Measurements from ENCODE around the gene CNTNAP2. TPM values are rescaled to one million over a fixed set of nuclear protein-coding genes. Genes with fewer than 3 reads are reported as not detected.

The CNTNAP2 gene
- total RNA-seq, 1 experiment from 2014 or later = 64.5 TPM

GRCh38 chr7:146865696-146866095, 749.1 kb downstream of the CNTNAP2 start:
- H4K91ac ChIP-seq (ENCODE audit: insufficient read length, low read depth, low read length) = no peak overlapping the region
- no CpG with 5 or more reads among the region's 2 CpGs for WGBS (ENCODE audit: extremely low coverage, insufficient read length, low lambda C conversion rate)
- no peak overlapping the region for H2BK120ac ChIP-seq (ENCODE audit: low read depth, low read length, poor library complexity, severe bottlenecking)
- H3K79me2 ChIP-seq (ENCODE audit: insufficient read depth, low read length) = no peaks in the 10 kb centered on the region
- H3K4ac ChIP-seq (ENCODE audit: low read depth, low read length) = no peak overlapping the region
- no peaks in the 10 kb centered on the region for H3K23me2 ChIP-seq (ENCODE audit: insufficient read length, low read depth, low read length, poor library complexity, severe bottlenecking)
- Mint-ChIP-seq H3K4me3 (no peak overlapping the region), H3K27ac (no peak overlapping the region; a peak in 1 of 7 replicates), H3K4me1 (peaks cover 0 to 11% of the 10 kb centered on the region in 2 experiments; a peak in 2 of 4 replicates), H3K9me3 (no peaks in the 10 kb centered on the region), H3K27me3 (ENCODE audit: low read depth) (no peaks in the 10 kb centered on the region), H3K36me3 (ENCODE audit: insufficient read depth in 1 of 3, low read depth in 3 of 3) (no peaks in the 10 kb centered on the region)
- H3K14ac ChIP-seq (ENCODE audit: insufficient read depth, low read length) = no peak overlapping the region
- H3K23ac ChIP-seq (ENCODE audit: insufficient read length, low read depth, low read length) = no peak overlapping the region
- H3K9me3 ChIP-seq (ENCODE audit: control insufficient read depth, low read depth, low read length) = no peaks in the 10 kb centered on the region
- no peaks in the 10 kb centered on the region for H3K4me1 ChIP-seq (ENCODE audit: insufficient read depth, low read length)
- no peak for TF ChIP-seq CTCF (conservative IDR thresholded peaks at IDR 0.05)
- no peak overlapping the region for H3K18ac ChIP-seq (ENCODE audit: insufficient read length, low read depth, low read length)
- no peak overlapping the region for H3K9ac ChIP-seq (ENCODE audit: extremely low read depth, insufficient read length, low read length)
- H2BK20ac ChIP-seq (ENCODE audit: low read depth, low read length, poor library complexity, severe bottlenecking) = no peak overlapping the region
- H3K79me1 ChIP-seq (ENCODE audit: insufficient read depth, low read depth, low read length, poor library complexity, severe bottlenecking) = no peaks in the 10 kb centered on the region
- H2BK15ac ChIP-seq (ENCODE audit: low read depth, low read length) = no peak overlapping the region
- no peak overlapping the region for H2AK5ac ChIP-seq (ENCODE audit: insufficient read length, low read length)
- H2BK5ac ChIP-seq (ENCODE audit: insufficient read length, low read length) = no peak overlapping the region
- no peak overlapping the region for H3K4me2 ChIP-seq (ENCODE audit: insufficient read depth, insufficient read length, low read length)
- H2BK12ac ChIP-seq (ENCODE audit: insufficient read length, low read depth, low read length) = no peak overlapping the region
- no peak overlapping the region for H3T11ph ChIP-seq (ENCODE audit: low read length)
- no peaks in the 10 kb centered on the region for H3K27me3 ChIP-seq (ENCODE audit: insufficient read depth, low read length)
- no peak overlapping the region for H2AFZ ChIP-seq (ENCODE audit: low read length)
- no peak overlapping the region for H4K8ac ChIP-seq (replicated peaks; ENCODE audit: insufficient read length, low read depth, low read length)
- H4K5ac ChIP-seq (ENCODE audit: insufficient read length, low read depth, low read length) = no peak overlapping the region
- no peak overlapping the region for H3K56ac ChIP-seq (ENCODE audit: insufficient read length, low read depth, low read length)
- no peak overlapping the region for H3K27ac ChIP-seq (ENCODE audit: insufficient read length, low read depth, low read length)
- DNase-seq = no peak
- H4K20me1 ChIP-seq (ENCODE audit: control insufficient read depth, insufficient read depth, insufficient read length) = no peaks in the 10 kb centered on the region
